HL-60/S4 treated with phorbol 12-myristate 13-acetate at 8.2 ng/mL for 4 days and 3 days (cell line): ENCODE results near the gene PRKCA.
"Not testable (repeated sequence)": the region's sequence is repeated elsewhere in the genome, so short reads cannot be mapped to it uniquely, and the experiment has no call there.

Experiments used
- in situ Hi-C: fragments of 300-500 bp; cut with MboI; formaldehyde crosslinking; loops from 2 replicates; pipeline ENCODE4 v1.15.0; 2022; ENCODE audit warnings: low sequenced_read_pairs

The PRKCA gene

GRCh38 chr17:66349521-66350254 lies 47.3 kb downstream of the PRKCA start:
- in situ Hi-C loops: no loop called here

DNA sequence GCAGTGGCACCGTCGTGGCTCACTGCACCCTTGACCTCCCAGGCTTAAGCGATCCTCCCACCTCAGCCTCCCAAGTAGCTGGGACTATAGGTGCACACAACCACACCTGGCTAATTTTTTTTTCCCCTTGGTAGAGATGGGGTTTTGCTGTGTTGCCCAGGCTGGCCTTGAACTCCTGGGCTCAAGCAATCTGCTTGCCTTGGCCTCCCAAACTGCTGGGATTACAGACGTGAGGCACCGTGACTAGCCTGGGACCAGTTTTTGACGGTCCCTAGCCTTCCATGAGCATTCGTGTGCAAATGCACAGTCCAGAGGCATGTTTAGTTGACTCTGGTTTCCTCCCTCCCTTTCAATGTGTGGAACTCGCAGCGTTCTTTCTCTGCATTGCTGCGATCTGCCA lies 48.2 kb downstream of the PRKCA start:
- in situ Hi-C loops: not testable (repeated sequence)

DNA sequence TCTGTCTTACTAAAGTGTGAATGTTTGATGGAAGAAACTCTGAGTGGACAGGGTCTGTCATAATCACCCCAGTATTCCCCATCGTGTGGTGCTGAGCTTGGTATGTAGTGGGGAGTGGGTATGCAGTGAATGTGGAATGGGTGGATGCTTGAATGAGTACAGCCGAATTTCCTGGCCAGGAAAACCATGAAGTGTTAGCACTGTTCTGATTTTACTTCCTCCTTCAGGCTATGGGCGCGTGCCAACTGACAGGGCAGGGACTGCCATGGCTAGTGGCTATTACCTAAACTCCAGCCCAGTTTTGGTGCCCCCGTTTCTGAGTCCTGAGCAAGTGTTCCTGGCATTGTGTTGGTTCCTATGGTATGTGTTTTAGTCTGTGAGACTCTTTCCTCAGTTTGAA lies 48.6 kb downstream of the PRKCA start:
- in situ Hi-C loops: no loop called here

- in situ Hi-C loops: no loop called here
Observed at GRCh38 chr17:66351701-66352100, 49.3 kb downstream of the PRKCA start.

DNA sequence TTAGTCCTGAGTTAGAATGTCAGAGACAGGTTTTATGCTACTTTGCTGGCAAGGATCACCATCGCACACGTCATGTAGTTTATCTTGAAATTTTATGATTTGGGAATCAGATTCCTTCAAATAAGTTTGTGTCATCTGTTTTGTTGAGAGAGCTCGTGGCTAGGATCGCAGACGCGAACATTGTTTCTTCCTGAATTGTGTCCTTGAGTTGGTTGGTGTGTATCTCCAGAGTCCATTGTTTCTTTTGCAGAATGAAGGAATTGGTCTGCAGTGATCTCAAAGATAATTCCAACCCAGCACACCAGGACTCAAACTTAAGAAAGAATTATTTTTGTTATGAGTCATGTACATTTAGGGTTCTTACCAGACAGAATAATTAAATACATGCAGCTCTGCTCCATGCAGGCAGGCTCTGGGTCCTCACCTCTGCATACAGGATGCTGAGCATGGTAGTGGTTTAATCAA lies 51.6 kb downstream of the PRKCA start:
- in situ Hi-C loops: no loop called here

GRCh38 chr17:66354472-66354871 lies 52.1 kb downstream of the PRKCA start:
- in situ Hi-C loops: no loop called here

DNA sequence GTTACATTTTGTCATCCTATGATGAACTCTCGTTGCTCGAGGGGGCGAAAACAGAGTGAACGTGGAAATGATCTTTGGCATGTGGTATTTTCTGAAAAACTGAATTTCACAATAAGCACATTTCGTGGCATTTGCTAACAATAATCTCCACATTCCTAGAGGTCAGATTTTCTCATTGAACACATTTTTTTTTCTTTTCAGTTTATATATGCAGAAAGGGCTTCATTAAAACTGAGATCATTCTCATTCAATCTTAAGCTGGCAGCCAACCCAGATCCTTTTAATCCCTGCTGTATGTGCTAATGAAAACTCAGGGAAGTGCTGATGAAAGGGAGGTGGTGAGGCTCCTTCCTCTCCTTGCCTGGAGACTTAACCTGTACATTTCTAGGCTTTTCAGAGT lies 52.6 kb downstream of the PRKCA start:
- in situ Hi-C loops: no loop called here

DNA sequence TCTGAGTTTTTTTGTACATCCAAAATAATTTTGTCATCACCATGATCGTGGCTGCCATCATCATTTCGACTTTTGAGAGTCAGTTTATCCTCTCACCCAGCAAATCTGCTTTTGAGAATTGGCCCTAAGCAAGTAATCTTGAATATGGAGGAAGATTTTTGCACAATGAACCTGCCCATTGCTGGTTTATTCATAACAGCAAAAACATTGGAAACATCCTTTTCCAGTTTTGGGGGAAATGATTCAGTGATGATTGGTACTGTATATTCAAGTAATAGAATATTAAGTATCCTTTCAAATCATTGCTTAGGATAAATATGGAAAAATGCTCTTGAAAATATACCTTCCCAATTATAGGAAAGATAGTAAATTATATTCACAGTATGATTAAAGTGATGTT lies 53.1 kb downstream of the PRKCA start:
- in situ Hi-C loops: no loop called here

- in situ Hi-C loops: no loop called here
Observed at GRCh38 chr17:66357037-66357436, 54.6 kb downstream of the PRKCA start.

GRCh38 chr17:66359351-66359750 lies 56.9 kb downstream of the PRKCA start:
- in situ Hi-C loops: no loop called here

DNA sequence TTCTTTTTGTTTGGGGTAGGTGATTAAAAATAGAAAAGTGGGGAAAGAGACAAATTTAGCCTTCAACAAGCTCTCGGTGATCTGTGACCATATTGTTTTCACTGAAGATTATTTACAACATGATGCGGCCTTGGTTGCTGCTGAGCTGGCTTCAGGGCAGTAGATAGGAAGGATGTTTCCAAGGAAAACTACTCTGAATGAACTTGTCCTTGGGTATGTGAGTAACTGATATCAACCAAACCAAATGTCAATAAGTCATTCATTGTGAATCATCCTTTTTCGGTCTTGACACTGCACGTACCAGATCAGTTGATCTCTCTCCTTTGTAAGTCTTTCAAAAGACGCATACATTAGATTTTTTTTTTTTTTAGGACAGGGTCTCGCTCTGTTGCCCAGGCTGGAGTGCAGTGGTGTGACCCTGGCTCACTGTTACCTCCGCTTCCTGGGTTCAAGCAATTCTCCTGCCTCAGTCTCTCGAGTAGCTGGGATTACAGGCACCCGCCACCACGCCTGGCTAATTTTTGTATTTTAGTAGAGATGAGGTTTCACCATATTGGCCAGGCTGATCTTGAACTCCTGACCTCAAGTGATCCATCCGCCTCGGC lies 58.6 kb downstream of the PRKCA start:
- in situ Hi-C loops: not testable (repeated sequence)

- in situ Hi-C loops: no loop called here
Observed at GRCh38 chr17:66364508-66364907, 62.1 kb downstream of the PRKCA start.

DNA sequence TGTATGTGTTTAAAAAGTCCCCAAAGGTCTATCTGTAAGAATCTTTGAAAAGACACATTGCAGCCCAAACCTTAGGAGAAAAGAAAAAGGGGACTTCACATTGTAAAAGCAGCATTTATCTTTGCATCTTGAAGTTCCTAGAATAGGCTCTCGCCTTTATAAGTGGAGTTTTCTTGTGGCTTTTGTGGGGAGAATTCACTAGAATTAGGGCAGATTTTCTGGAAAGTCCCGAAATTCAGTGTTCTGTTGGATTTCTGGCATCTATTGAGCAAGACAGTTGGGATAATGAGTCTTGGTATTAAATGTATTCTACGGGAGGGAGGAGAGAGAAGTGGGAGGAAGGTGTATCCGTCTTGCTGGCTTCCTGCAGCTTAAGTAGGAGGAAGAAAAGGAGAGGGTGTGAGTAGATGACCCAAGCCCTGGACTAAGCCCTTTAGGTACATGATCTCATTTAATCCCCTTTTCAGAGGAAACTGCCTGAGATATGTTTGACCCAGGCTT lies 62.6 kb downstream of the PRKCA start:
- in situ Hi-C loops: no loop called here

DNA sequence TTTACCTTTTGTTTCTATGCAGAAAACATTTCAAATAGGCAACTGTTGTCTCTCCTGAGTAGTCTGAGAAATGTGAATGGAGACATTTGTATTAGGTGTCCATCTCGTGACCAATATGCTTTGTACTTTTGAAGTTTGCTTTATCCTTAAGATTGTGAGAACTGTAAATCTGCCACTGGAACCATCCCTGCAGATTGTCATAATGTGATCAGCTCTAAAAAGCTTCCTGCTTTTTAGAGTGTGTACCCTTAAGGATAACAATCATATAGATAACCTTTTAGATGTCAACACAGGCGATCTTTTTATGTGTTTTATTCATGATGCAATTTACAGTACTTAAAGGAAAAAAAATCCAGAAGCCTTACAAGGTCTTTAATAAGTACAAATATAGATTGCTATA lies 63.5 kb downstream of the PRKCA start:
- in situ Hi-C loops: no loop called here

DNA sequence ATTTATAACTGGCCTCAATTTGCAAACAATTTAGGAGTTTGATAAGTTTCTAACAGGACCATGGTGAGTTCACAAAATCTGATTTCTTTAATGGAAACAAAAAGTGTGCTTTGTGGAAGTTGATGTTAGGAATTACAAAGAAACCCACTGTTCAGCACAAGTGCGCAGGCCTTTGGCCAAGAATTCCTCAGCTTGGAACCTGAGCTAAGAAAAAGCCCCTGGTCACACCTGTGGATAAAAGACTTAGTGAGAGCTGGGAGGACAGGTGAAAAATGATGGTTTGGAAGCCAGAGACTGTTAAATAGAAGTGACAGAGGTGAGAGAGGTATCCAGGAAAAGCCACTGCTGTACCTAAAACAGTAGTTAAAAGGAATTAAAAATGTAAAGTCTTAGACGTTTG lies 64.7 kb downstream of the PRKCA start:
- in situ Hi-C loops: no loop called here

- in situ Hi-C loops: no loop called here
Observed at GRCh38 chr17:66369830-66370229, 67.4 kb downstream of the PRKCA start.

- in situ Hi-C loops: no loop called here
Observed at GRCh38 chr17:66371561-66371960, 69.1 kb downstream of the PRKCA start.

- in situ Hi-C loops: no loop called here
Observed at GRCh38 chr17:66372182-66372581, 69.8 kb downstream of the PRKCA start.

DNA sequence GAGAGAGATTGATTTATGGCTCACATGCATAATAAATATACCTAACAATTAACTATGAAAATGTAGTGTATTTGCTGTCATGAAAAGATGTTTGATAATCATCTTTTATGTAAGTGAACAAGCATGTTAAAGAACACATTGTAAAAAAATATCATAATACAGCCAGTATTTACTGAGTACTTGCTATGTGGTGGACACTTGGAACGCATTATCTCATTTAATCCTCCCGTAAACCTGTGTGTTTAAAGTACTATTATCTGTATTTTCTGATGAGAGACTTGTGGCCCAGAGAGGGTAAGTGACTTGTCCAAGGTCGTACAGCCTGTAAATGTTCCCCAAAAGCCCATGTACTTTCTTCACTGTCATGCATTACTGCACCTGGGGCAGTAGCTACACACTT lies 70.7 kb downstream of the PRKCA start:
- in situ Hi-C loops: no loop called here

DNA sequence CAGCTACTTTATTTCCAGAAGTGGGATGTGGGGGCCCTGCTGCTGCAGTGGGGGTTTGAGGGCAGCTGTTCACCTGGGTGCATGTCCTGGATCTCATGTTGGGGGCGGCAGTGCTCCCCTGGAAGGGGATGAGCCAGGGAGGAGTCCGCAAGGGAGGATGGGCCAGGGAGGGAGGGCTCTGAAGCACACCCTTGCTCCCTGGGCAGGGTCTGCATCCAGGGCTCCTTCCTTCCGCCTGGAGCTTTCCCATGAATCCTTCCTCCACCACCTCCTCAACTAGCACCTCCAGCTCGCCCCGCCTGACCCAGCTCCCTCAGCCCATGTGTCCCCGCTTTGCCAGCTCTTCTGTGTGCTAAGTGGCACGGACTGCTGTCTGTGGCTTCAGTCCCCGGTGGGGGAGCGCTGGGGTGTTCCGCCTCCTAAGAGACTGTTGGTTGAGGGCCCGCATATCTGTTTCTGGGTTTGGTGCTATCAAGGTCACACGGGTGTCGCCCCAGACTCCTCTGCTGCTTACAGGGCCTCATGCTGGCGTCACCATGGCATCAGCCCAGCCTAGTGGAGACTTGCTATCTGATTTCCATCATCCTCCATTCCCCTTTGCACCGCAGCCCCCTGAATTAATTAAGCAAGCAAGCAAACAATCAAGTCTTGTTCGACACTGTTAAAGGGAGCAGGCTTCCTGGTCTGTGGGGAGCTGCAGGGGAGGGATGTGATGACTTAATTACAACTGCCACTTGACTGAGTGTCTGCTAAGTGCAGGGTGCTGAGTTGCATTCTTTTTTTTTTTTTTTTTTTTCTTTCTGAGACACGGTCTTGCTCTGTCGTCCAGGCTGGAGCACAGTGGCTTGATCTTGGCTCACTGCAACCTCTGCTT lies 71.8 kb downstream of the PRKCA start:
- in situ Hi-C loops: no loop called here

DNA sequence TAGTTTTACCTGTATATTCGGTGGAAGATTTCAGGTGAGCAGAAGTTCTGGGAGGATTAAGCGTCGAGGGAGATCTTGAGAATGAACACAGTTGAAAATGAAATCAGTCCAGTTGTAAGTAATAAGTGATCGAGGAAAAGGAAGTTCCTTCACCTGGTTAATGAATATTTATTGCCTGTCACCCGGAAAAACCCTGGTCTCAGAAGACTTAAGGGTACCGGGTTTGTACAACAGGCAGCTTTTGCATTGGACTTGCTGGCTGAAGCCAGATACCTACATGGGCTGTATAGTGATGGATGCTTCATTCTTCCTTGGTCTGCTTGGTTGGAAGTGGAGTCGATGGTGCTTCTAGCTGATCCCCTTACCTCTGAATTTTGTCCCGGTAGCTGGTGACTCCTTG lies 72.7 kb downstream of the PRKCA start:
- in situ Hi-C loops: no loop called here

GRCh38 chr17:66378296-66378695 lies 75.9 kb downstream of the PRKCA start:
- in situ Hi-C loops: no loop called here
